PC-3 (cell line): ENCODE results near the gene TRIM66. TPM values are rescaled to one million over a fixed set of nuclear protein-coding genes. Genes with fewer than 3 reads are reported as not detected.
A peak's percentile ranks its signal among the peaks of the same experiment; 100 is the strongest.

Source experiments
- ATAC-seq: fragments of 200-7000 bp; cut with Tn5 transposase; 2 replicates; pipeline ENCODE4 v1.9.1; 2020; ENCODE audit warnings: mild to moderate bottlenecking, moderate library complexity
- BruUV-seq: library from RNA; stranded (reverse); fragments of 400-500 nt; replicated peaks from 2 replicates; lab custom pipeline; 2021; lab: Mats Ljungman, UMichigan
- CTCF ChIA-PET: fragments of 300-600 bp; sonication (Branson Sonifier 250); formaldehyde crosslinking; loops from one replicate; lab custom pipeline; 2022; ENCODE audit warnings: antibody characterized with exemption; lab: Charles Lee
- POLR2A ChIA-PET: fragments of 300-600 bp; sonication (Branson Sonifier 250); formaldehyde crosslinking; loops from one replicate; lab custom pipeline; 2022; ENCODE audit warnings: antibody characterized with exemption; ENCODE audit not compliant: unreplicated experiment; lab: Charles Lee
- DNase-seq: peaks from one replicate; pipeline ENCODE4 v3.0.0-alpha.2; 2015
- H2AFZ ChIP-seq: fragments of 300-600 bp; sonication (generic); 2 replicates; pipeline ENCODE4 v1.6.0; 2016; ENCODE audit warnings: antibody characterized with exemption, low read length
- H3F3A ChIP-seq: fragments of 300-600 bp; sonication (generic); one replicate; pipeline ENCODE4 v1.6.0; 2017; ENCODE audit warnings: antibody characterized with exemption, low read length, control low read depth, mild to moderate bottlenecking; ENCODE audit not compliant: unreplicated experiment
- H3K27ac ChIP-seq: fragments of 300-600 bp; sonication (generic); 2 replicates; pipeline ENCODE4 v1.5.1; 2016; ENCODE audit warnings: mild to moderate bottlenecking, low read length
- H3K27me3 ChIP-seq: fragments of 300-600 bp; sonication (generic); 2 replicates; pipeline ENCODE4 v1.6.1; 2016; ENCODE audit warnings: low read length, mixed read lengths
- H3K36me3 ChIP-seq: fragments of 300-600 bp; sonication (generic); 2 replicates; pipeline ENCODE4 v1.6.1; 2016; ENCODE audit warnings: low read depth, mixed run types, low read length, mixed read lengths
- H3K4me1 ChIP-seq: fragments of 300-600 bp; sonication (generic); 2 replicates; pipeline ENCODE4 v1.5.1; 2016; ENCODE audit warnings: low read length; ENCODE audit not compliant: insufficient read depth
- H3K4me2 ChIP-seq: fragments of 300-600 bp; sonication (generic); 2 replicates; pipeline ENCODE4 v1.6.0; 2016; ENCODE audit warnings: low read length
- H3K4me3 ChIP-seq: fragments of 300-600 bp; sonication (generic); 2 replicates; pipeline ENCODE4 v1.5.1; 2016; ENCODE audit warnings: mild to moderate bottlenecking, low read length, mixed read lengths
- H3K79me2 ChIP-seq: fragments of 300-600 bp; sonication (generic); 2 replicates; pipeline ENCODE4 v1.6.1; 2017; ENCODE audit warnings: low read length, mixed read lengths
- H3K9ac ChIP-seq: fragments of 300-600 bp; sonication (generic); 2 replicates; pipeline ENCODE4 v1.6.0; 2016; ENCODE audit warnings: mild to moderate bottlenecking, low read length
- H3K9me2 ChIP-seq: fragments of 300-600 bp; sonication (generic); replicated peaks from 2 replicates; pipeline ENCODE4 v1.6.1; 2016; ENCODE audit warnings: mixed run types, low read length, mixed read lengths
- H3K9me3 ChIP-seq: fragments of 300-600 bp; sonication (generic); 2 replicates; pipeline ENCODE4 v1.6.1; 2016; ENCODE audit warnings: low read length, mixed read lengths
- H4K20me1 ChIP-seq: fragments of 300-600 bp; sonication (generic); 2 replicates; pipeline ENCODE4 v1.6.1; 2016; ENCODE audit warnings: low read length, mixed read lengths
- CTCF ChIP-seq: fragments of 300-600 bp; sonication (generic); conservative IDR thresholded peaks from 2 replicates; pipeline ENCODE4 v1.5.1; 2017; ENCODE audit warnings: antibody characterized with exemption, low read depth, mild to moderate bottlenecking, low read length
- EZH2 ChIP-seq: fragments of 300-600 bp; sonication (generic); IDR thresholded peaks from one replicate; pipeline ENCODE4 v1.6.1; 2017; ENCODE audit warnings: antibody characterized with exemption, mild to moderate bottlenecking, low read length; ENCODE audit not compliant: unreplicated experiment
- EZH2phosphoT487 ChIP-seq: fragments of 300-600 bp; sonication (generic); IDR thresholded peaks from 2 replicates; pipeline ENCODE4 v1.6.1; 2018; ENCODE audit warnings: mild to moderate bottlenecking, antibody characterized with exemption, low read length, borderline replicate concordance
- intact Hi-C: fragments of 100-400 bp; cut with micrococcal nuclease; formaldehyde crosslinking; loops from 2 replicates; pipeline ENCODE4 v1.9.0; 2023
- total RNA-seq: library from RNA; depleted of rRNA; stranded (reverse); fragments of >200 nt; gene quantifications from 2 replicates; pipeline ENCODE4 v1.2.3, GENCODE V29; 2014

The TRIM66 gene
- total RNA-seq, 1 experiment from 2014 or later = 5.5 TPM

- Histone ChIP-seq H3K9me3 (no peaks in the 10 kb centered on the region), H3K4me2 (no peak overlapping the region), H3K27me3 (no peaks in the 10 kb centered on the region), H2AFZ (no peak overlapping the region), H3K36me3 (peaks cover 11% of the 10 kb centered on the region; the same call in 1 of the 2 replicates), H3F3A (no peaks in the 10 kb centered on the region), H3K27ac (no peak overlapping the region), H3K4me1 (peaks cover 6% of the 10 kb centered on the region; the same call in 1 of the 2 replicates), H3K9ac (no peak overlapping the region), H4K20me1 (no peaks in the 10 kb centered on the region), H3K4me3 (no peak overlapping the region), H3K9me2 (no peaks in the 10 kb centered on the region), H3K79me2 (no peaks in the 10 kb centered on the region)
- ATAC-seq (no peak), DNase-seq (no peak)
- no peak for TF ChIP-seq EZH2phosphoT487
- no peak for TF ChIP-seq EZH2
- no peak for TF ChIP-seq CTCF
- intact Hi-C loops = no loop called here
- CTCF ChIA-PET = no interaction called here
- no TSS peak for BruUV-seq
- POLR2A ChIA-PET = no interaction called here
Observed at GRCh38 chr11:8646873-8647272, 35.6 kb downstream of the TRIM66 start.

- intact Hi-C loops = no loop called here
- Histone ChIP-seq H3K9me3 (no peaks in the 10 kb centered on the region), H2AFZ (no peak overlapping the region), H3K9me2 (no peaks in the 10 kb centered on the region), H3K36me3 (peaks cover 11% of the 10 kb centered on the region), H3K4me1 (no peaks in the 10 kb centered on the region), H3K27ac (no peak overlapping the region), H4K20me1 (no peaks in the 10 kb centered on the region), H3F3A (no peaks in the 10 kb centered on the region), H3K4me2 (no peak overlapping the region), H3K79me2 (no peaks in the 10 kb centered on the region), H3K27me3 (no peaks in the 10 kb centered on the region), H3K9ac (no peak overlapping the region), H3K4me3 (no peak overlapping the region)
- DNase-seq (no peak), ATAC-seq (no peak)
- ChIA-PET POLR2A (no interaction called here), CTCF (no interaction called here)
- TSS peak; percentile 22 for BruUV-seq
- no peak for TF ChIP-seq EZH2phosphoT487
- no peak for TF ChIP-seq EZH2
Observed at GRCh38 chr11:8642196-8642841, 40.1 kb downstream of the TRIM66 start.

GRCh38 chr11:8641332-8641731, 41.1 kb downstream of the TRIM66 start:
- Histone ChIP-seq H3K27me3 (no peaks in the 10 kb centered on the region), H3K9ac (no peak overlapping the region), H2AFZ (no peak overlapping the region), H3K36me3 (peaks cover 14% of the 10 kb centered on the region), H3K27ac (no peak overlapping the region), H3K9me2 (no peaks in the 10 kb centered on the region), H3K79me2 (no peaks in the 10 kb centered on the region), H3F3A (no peaks in the 10 kb centered on the region), H4K20me1 (no peaks in the 10 kb centered on the region), H3K4me2 (no peak overlapping the region), H3K9me3 (no peaks in the 10 kb centered on the region), H3K4me3 (no peak overlapping the region), H3K4me1 (no peaks in the 10 kb centered on the region)
- DNase-seq (no peak), ATAC-seq (no peak)
- no TSS peak for BruUV-seq
- intact Hi-C loops = no loop called here
- POLR2A ChIA-PET = no interaction called here
- TF ChIP-seq CTCF (no peak), EZH2 (no peak), EZH2phosphoT487 (no peak)
- CTCF ChIA-PET = no interaction called here
